A673 (cell line): ENCODE measurements around the gene IGF2. TPM values are rescaled to one million over a fixed set of nuclear protein-coding genes. Genes with fewer than 3 reads are reported as not detected.

ENCODE experiments used
- BruUV-seq: library from RNA; stranded (reverse); fragments of 400-500 nt; replicated peaks from 2 replicates; lab custom pipeline; 2021; lab: Mats Ljungman, UMichigan
- CTCF ChIA-PET: fragments of 300-600 bp; sonication (Branson Sonifier 250); formaldehyde crosslinking; loops from one replicate; lab custom pipeline; 2022; ENCODE audit warnings: antibody characterized with exemption; lab: Charles Lee
- POLR2A ChIA-PET: fragments of 300-600 bp; sonication (Branson Sonifier 250); formaldehyde crosslinking; loops from one replicate; lab custom pipeline; 2022; ENCODE audit warnings: antibody characterized with exemption; ENCODE audit not compliant: low non-redundant PET; lab: Charles Lee
- DNase-seq: peaks from one replicate; pipeline ENCODE4 v3.0.0-alpha.2; 2015; ENCODE audit warnings: low spot score
- H3K27ac ChIP-seq: fragments of 200-600 bp; sonication (generic); 2 replicates; pipeline ENCODE4 v1.5.1; 2016; ENCODE audit warnings: mixed run types, low read depth, mild to moderate bottlenecking, mixed read lengths, antibody characterized with exemption, low read length; ENCODE audit not compliant: poor library complexity, severe bottlenecking
- H3K27me3 ChIP-seq: fragments of 200-600 bp; sonication (generic); replicated peaks from 2 replicates; pipeline ENCODE4 v1.6.1; 2017; ENCODE audit warnings: mixed run types, low read depth, mild to moderate bottlenecking, mixed read lengths, antibody characterized with exemption, low read length; ENCODE audit not compliant: insufficient read depth, poor library complexity
- H3K36me3 ChIP-seq: fragments of 200-600 bp; sonication (generic); 2 replicates; pipeline ENCODE4 v1.6.1; 2016; ENCODE audit warnings: mixed run types, mild to moderate bottlenecking, mixed read lengths, antibody characterized with exemption, low read length; ENCODE audit not compliant: insufficient read depth, poor library complexity, severe bottlenecking
- H3K4me1 ChIP-seq: fragments of 200-600 bp; sonication (generic); 2 replicates; pipeline ENCODE4 v1.6.1; 2017; ENCODE audit warnings: mixed run types, mild to moderate bottlenecking, mixed read lengths, antibody characterized with exemption, low read length; ENCODE audit not compliant: insufficient read depth, poor library complexity, severe bottlenecking
- H3K4me3 ChIP-seq: fragments of 200-600 bp; sonication (generic); 2 replicates; pipeline ENCODE4 v1.5.1; 2016; ENCODE audit warnings: low read depth, mixed run types, mild to moderate bottlenecking, mixed read lengths, low read length; ENCODE audit not compliant: poor library complexity, severe bottlenecking
- H3K9me3 ChIP-seq: fragments of 200-600 bp; sonication (generic); 2 replicates; pipeline ENCODE4 v1.6.1; 2016; ENCODE audit warnings: mixed run types, low read depth, mild to moderate bottlenecking, mixed read lengths, antibody characterized with exemption, low read length; ENCODE audit not compliant: poor library complexity, severe bottlenecking
- EZH2 ChIP-seq: fragments of 200-600 bp; sonication (generic); IDR thresholded peaks from 2 replicates; pipeline ENCODE4 v1.6.1; 2017; ENCODE audit warnings: borderline replicate concordance, low read depth, mild to moderate bottlenecking, mixed read lengths, antibody characterized with exemption, low read length; ENCODE audit not compliant: poor library complexity, severe bottlenecking
- intact Hi-C: fragments of 100-400 bp; cut with micrococcal nuclease; formaldehyde crosslinking; loops from one replicate; pipeline ENCODE4 v1.10.0; 2022; ENCODE audit not compliant: unreplicated experiment
- total RNA-seq: library from RNA; stranded (reverse); gene quantifications from 2 replicates; pipeline ENCODE4 v1.2.3, GENCODE V29; 2021
- TF ChIP-seq, protein P1 (sequence below): fragments of 300-800, 200-600 bp; sonication (generic); conservative IDR thresholded peaks from 2 replicates; pipeline ENCODE4 v1.5.1; 2017; ENCODE audit warnings: low read depth, mild to moderate bottlenecking, antibody characterized with exemption, low read length, moderate library complexity, mixed read lengths

Gene IGF2
- total RNA-seq, 1 experiment from 2014 or later, result 0.17 TPM

- H3K36me3 ChIP-seq, result no peaks in the 10 kb centered on the region
Measured at GRCh38 chr11:2106583-2107209, 32.5 kb downstream of the IGF2 start.

GRCh38 chr11:2105511-2105910, 33.7 kb downstream of the IGF2 start:
- Histone ChIP-seq H3K4me1 (no peaks in the 10 kb centered on the region), H3K36me3 (no peaks in the 10 kb centered on the region), H3K9me3 (no peaks in the 10 kb centered on the region), H3K4me3 (no peak overlapping the region), H3K27me3 (no peaks in the 10 kb centered on the region), H3K27ac (no peak overlapping the region)
- TF ChIP-seq, protein P1, sequence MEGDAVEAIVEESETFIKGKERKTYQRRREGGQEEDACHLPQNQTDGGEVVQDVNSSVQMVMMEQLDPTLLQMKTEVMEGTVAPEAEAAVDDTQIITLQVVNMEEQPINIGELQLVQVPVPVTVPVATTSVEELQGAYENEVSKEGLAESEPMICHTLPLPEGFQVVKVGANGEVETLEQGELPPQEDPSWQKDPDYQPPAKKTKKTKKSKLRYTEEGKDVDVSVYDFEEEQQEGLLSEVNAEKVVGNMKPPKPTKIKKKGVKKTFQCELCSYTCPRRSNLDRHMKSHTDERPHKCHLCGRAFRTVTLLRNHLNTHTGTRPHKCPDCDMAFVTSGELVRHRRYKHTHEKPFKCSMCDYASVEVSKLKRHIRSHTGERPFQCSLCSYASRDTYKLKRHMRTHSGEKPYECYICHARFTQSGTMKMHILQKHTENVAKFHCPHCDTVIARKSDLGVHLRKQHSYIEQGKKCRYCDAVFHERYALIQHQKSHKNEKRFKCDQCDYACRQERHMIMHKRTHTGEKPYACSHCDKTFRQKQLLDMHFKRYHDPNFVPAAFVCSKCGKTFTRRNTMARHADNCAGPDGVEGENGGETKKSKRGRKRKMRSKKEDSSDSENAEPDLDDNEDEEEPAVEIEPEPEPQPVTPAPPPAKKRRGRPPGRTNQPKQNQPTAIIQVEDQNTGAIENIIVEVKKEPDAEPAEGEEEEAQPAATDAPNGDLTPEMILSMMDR, result no peak
- TF ChIP-seq EZH2, result no peak
- no peak for DNase-seq
- intact Hi-C loops, result no loop called here
- CTCF ChIA-PET, result no interaction called here
- BruUV-seq, result no TSS peak
- POLR2A ChIA-PET, result no interaction called here

More at GRCh38 chr11:2106583-2107209, 32.5 kb downstream of the IGF2 start:
- intact Hi-C loops, result no loop called here
- H3K27me3 ChIP-seq, result no peaks in the 10 kb centered on the region
- DNase-seq, result no peak
- no TSS peak for BruUV-seq
- ChIA-PET POLR2A (no interaction called here), CTCF (no interaction called here)
- no peaks in the 10 kb centered on the region for H3K4me1 ChIP-seq
- no peak overlapping the region for H3K4me3 ChIP-seq
- no peak overlapping the region for H3K27ac ChIP-seq
- no peaks in the 10 kb centered on the region for H3K9me3 ChIP-seq
- no peak for TF ChIP-seq EZH2
- TF ChIP-seq, protein P1, result no peak

GRCh38 chr11:2104524-2105440, 34.4 kb downstream of the IGF2 start:
- Histone ChIP-seq H3K4me3 (no peak overlapping the region), H3K36me3 (no peaks in the 10 kb centered on the region), H3K4me1 (no peaks in the 10 kb centered on the region), H3K9me3 (no peaks in the 10 kb centered on the region), H3K27ac (no peak overlapping the region), H3K27me3 (no peaks in the 10 kb centered on the region)
- ChIA-PET CTCF (no interaction called here), POLR2A (no interaction called here)
- BruUV-seq, result no TSS peak
- no peak for DNase-seq
- intact Hi-C loops, result no loop called here
- TF ChIP-seq, protein P1, result no peak
